ENCODE results near the gene SLC13A3. TPM values are rescaled to one million over a fixed set of nuclear protein-coding genes. Genes with fewer than 3 reads are reported as not detected.

Gene SLC13A3
- total and polyA plus RNA-seq, 2 donors from 2014 or later: 31.5 to 241 TPM

- intact Hi-C loops (cut with DNase I): no loop called here
Measured at GRCh38 chr20:46586724-46587123, 64.5 kb downstream of the SLC13A3 start.

GRCh38 chr20:46584508-46584907 is 66.8 kb downstream of the SLC13A3 start:
- intact Hi-C loops (cut with DNase I): no loop called here
- no peaks in the 10 kb centered on the region for H3K9me3 ChIP-seq (ENCODE audit: control insufficient read depth in 2 of 3, insufficient read depth in 1 of 3, low read length in 3 of 3)
- H3K9ac ChIP-seq (ENCODE audit: low read length in 3 of 3): no peak overlapping the region
- no peaks in the 10 kb centered on the region for H3K4me1 ChIP-seq (ENCODE audit: control insufficient read depth in 2 of 3, insufficient read depth in 2 of 3, low read depth in 1 of 3, low read length in 3 of 3)
- no peak overlapping the region for H3K4me3 ChIP-seq (ENCODE audit: low read length in 3 of 3)
- no peak overlapping the region for H3K27ac ChIP-seq (ENCODE audit: low read depth in 2 of 2, low read length in 2 of 2)
- no peaks in the 10 kb centered on the region for H3K27me3 ChIP-seq (ENCODE audit: control insufficient read depth, insufficient read depth, low read length)
- TF ChIP-seq CTCF (IDR thresholded peaks at IDR 0.05; ENCODE audit: borderline replicate concordance, extremely low read depth, insufficient read depth): no peak
- H3K36me3 ChIP-seq (ENCODE audit: control insufficient read depth in 2 of 3, insufficient read depth in 3 of 3, low read length in 3 of 3): peaks cover 0 to 23% (median 12%) of the 10 kb centered on the region in 3 donors
- FAIRE-seq (no peak), DNase-seq (no peak)

More at GRCh38 chr20:46586724-46587123, 64.5 kb downstream of the SLC13A3 start:
- FAIRE-seq: no peak
- no peak for DNase-seq
- TF ChIP-seq CTCF (IDR thresholded peaks at IDR 0.05; ENCODE audit: borderline replicate concordance, extremely low read depth, insufficient read depth): no peak
- Histone ChIP-seq H3K27ac (ENCODE audit: low read depth in 2 of 2, low read length in 2 of 2) (no peak overlapping the region), H3K27me3 (ENCODE audit: control insufficient read depth, insufficient read depth, low read length) (no peaks in the 10 kb centered on the region), H3K4me3 (ENCODE audit: low read length in 3 of 3) (no peak overlapping the region), H3K4me1 (ENCODE audit: control insufficient read depth in 2 of 3, insufficient read depth in 2 of 3, low read depth in 1 of 3, low read length in 3 of 3) (no peaks in the 10 kb centered on the region), H3K36me3 (ENCODE audit: control insufficient read depth in 2 of 3, insufficient read depth in 3 of 3, low read length in 3 of 3) (peaks cover 0 to 26% (median 8%) of the 10 kb centered on the region in 3 donors), H3K9ac (ENCODE audit: low read length in 3 of 3) (no peak overlapping the region), H3K9me3 (ENCODE audit: control insufficient read depth in 2 of 3, insufficient read depth in 1 of 3, low read length in 3 of 3) (no peaks in the 10 kb centered on the region)

- no peaks in the 10 kb centered on the region for H3K4me1 ChIP-seq (ENCODE audit: control insufficient read depth in 2 of 3, insufficient read depth in 2 of 3, low read depth in 1 of 3, low read length in 3 of 3)
- H3K27me3 ChIP-seq (ENCODE audit: control insufficient read depth, insufficient read depth, low read length): no peaks in the 10 kb centered on the region
- H3K9ac ChIP-seq (ENCODE audit: low read length in 3 of 3): no peak overlapping the region
- H3K9me3 ChIP-seq (ENCODE audit: control insufficient read depth in 2 of 3, insufficient read depth in 1 of 3, low read length in 3 of 3): no peaks in the 10 kb centered on the region
- DNase-seq: no peak
- H3K36me3 ChIP-seq (ENCODE audit: control insufficient read depth in 2 of 3, insufficient read depth in 3 of 3, low read length in 3 of 3): peaks cover 0 to 16% (median 12%) of the 10 kb centered on the region in 3 donors
- no peak overlapping the region for H3K27ac ChIP-seq (ENCODE audit: low read depth in 2 of 2, low read length in 2 of 2)
- TF ChIP-seq CTCF (IDR thresholded peaks at IDR 0.05; ENCODE audit: borderline replicate concordance, extremely low read depth, insufficient read depth): no peak
- H3K4me3 ChIP-seq (ENCODE audit: low read length in 3 of 3): no peak overlapping the region
- intact Hi-C loops (cut with DNase I): no loop called here
- FAIRE-seq: no peak
Measured at GRCh38 chr20:46583411-46584214, 67.6 kb downstream of the SLC13A3 start.
